Liver (tissue), 9 donors: ENCODE measurements around the gene FBXO34. TPM values are rescaled to one million over a fixed set of nuclear protein-coding genes. Genes with fewer than 3 reads are reported as not detected.

ENCODE experiments used
- DNase-seq: peaks from one replicate; pipeline ENCODE4 v3.0.0-alpha.2; 2017; ENCODE audit warnings: low spot score
- H3K27ac ChIP-seq, 2 donors: one replicate each; pipeline ENCODE4 v1.7.0; 2013; ENCODE audit warnings: inconsistent platforms in 2 of 2, low read length in 2 of 2, control low read depth in 1 of 2, low read depth in 1 of 2, mild to moderate bottlenecking in 1 of 2
- H3K27me3 ChIP-seq, 4 donors: one replicate each; pipeline versions ENCODE4 v1.6.1 to v1.7.0; 2013; ENCODE audit warnings: low read length in 3 of 4, inconsistent platforms in 1 of 4, mild to moderate bottlenecking in 1 of 4, moderate library complexity in 1 of 4; ENCODE audit not compliant: control insufficient read depth in 4 of 4, insufficient read depth in 4 of 4
- H3K36me3 ChIP-seq, 4 donors: one replicate each; pipeline versions ENCODE4 v1.6.1 to v1.7.0; 2013; ENCODE audit warnings: low read length in 3 of 4, mild to moderate bottlenecking in 3 of 4, low read depth in 1 of 4, moderate library complexity in 1 of 4; ENCODE audit not compliant: control insufficient read depth in 4 of 4, insufficient read depth in 3 of 4
- H3K4me1 ChIP-seq, 4 donors: one replicate each; pipeline versions ENCODE4 v1.6.1 to v1.7.0; 2013; ENCODE audit warnings: low read length in 3 of 4, mild to moderate bottlenecking in 3 of 4, moderate library complexity in 1 of 4; ENCODE audit not compliant: control insufficient read depth in 4 of 4, insufficient read depth in 4 of 4
- H3K4me3 ChIP-seq, 3 donors: one replicate each; pipeline versions ENCODE4 v1.6.1 to v1.7.0; 2013; ENCODE audit warnings: low read length in 3 of 3, control low read depth in 1 of 3, low read depth in 1 of 3, mild to moderate bottlenecking in 1 of 3
- H3K9ac ChIP-seq, 2 donors: one replicate each; pipeline ENCODE4 v1.7.0; 2013; ENCODE audit warnings: low read length in 2 of 2, mild to moderate bottlenecking in 2 of 2, moderate library complexity in 2 of 2, control low read depth in 1 of 2, low read depth in 1 of 2
- H3K9me3 ChIP-seq, 4 donors: one replicate each; pipeline versions ENCODE4 v1.6.1 to v1.7.0; 2013; ENCODE audit warnings: low read length in 3 of 4; ENCODE audit not compliant: control insufficient read depth in 4 of 4
- ATF3 ChIP-seq: IDR thresholded peaks from 2 replicates; pipeline ENCODE4 v1.6.1; 2016; ENCODE audit warnings: antibody characterized with exemption
- CTCF ChIP-seq: fragments of 150-350 bp; IDR thresholded peaks from 2 replicates; pipeline ENCODE4 v1.5.1; 2017; ENCODE audit warnings: improper control_type of control experiment, low read depth, low read length; ENCODE audit not compliant: missing input control
- EGR1 ChIP-seq, 2 donors: IDR thresholded peaks; 2 replicates each; pipeline ENCODE4 v1.6.1; 2016 to 2018; ENCODE audit warnings: antibody characterized with exemption in 2 of 2, low read depth in 2 of 2
- FOXA1 ChIP-seq: IDR thresholded peaks from 2 replicates; pipeline ENCODE4 v1.6.1; 2016; ENCODE audit warnings: antibody characterized with exemption
- FOXA2 ChIP-seq: IDR thresholded peaks from 2 replicates; pipeline ENCODE4 v1.6.1; 2016; ENCODE audit warnings: antibody characterized with exemption
- GABPA ChIP-seq, 2 donors: IDR thresholded peaks in 1 of 2; conservative IDR thresholded peaks in 1 of 2; 2 replicates each; pipeline ENCODE4 v1.6.1; 2016; ENCODE audit warnings: antibody characterized with exemption in 2 of 2, mild to moderate bottlenecking in 1 of 2, moderate library complexity in 1 of 2
- HNF4A ChIP-seq, 2 donors: conservative IDR thresholded peaks; 2 replicates each; pipeline ENCODE4 v1.6.1; 2016; ENCODE audit warnings: antibody characterized with exemption in 2 of 2, mild to moderate bottlenecking in 2 of 2
- HNF4G ChIP-seq: IDR thresholded peaks from 2 replicates; pipeline ENCODE4 v1.6.1; 2016; ENCODE audit warnings: antibody characterized with exemption
- JUND ChIP-seq, 2 donors: IDR thresholded peaks; 2 replicates each; pipeline ENCODE4 v1.6.1; 2016; ENCODE audit warnings: antibody characterized with exemption in 2 of 2
- NR2F2 ChIP-seq: IDR thresholded peaks from 2 replicates; pipeline ENCODE4 v1.6.1; 2016; ENCODE audit warnings: antibody characterized with exemption
- RAD21 ChIP-seq, 2 donors: IDR thresholded peaks; 2 replicates each; pipeline ENCODE4 v1.6.1; 2016; ENCODE audit warnings: antibody characterized with exemption in 2 of 2, mild to moderate bottlenecking in 2 of 2
- RXRA ChIP-seq, 2 donors: IDR thresholded peaks; 2 replicates each; pipeline ENCODE4 v1.6.1; 2017 to 2018; ENCODE audit warnings: antibody characterized with exemption in 2 of 2, mild to moderate bottlenecking in 1 of 2
- SP1 ChIP-seq: IDR thresholded peaks from 2 replicates; pipeline ENCODE4 v1.6.1; 2018; ENCODE audit warnings: antibody characterized with exemption, mild to moderate bottlenecking
- TAF1 ChIP-seq: conservative IDR thresholded peaks from 2 replicates; pipeline ENCODE4 v1.6.1; 2016; ENCODE audit warnings: antibody characterized with exemption, mild to moderate bottlenecking
- YY1 ChIP-seq: IDR thresholded peaks from 2 replicates; pipeline ENCODE4 v1.6.1; 2016; ENCODE audit warnings: antibody characterized with exemption, mild to moderate bottlenecking
- ZBTB33 ChIP-seq: IDR thresholded peaks from 2 replicates; pipeline ENCODE4 v1.6.1; 2016; ENCODE audit warnings: antibody characterized with exemption
- WGBS: extraction: QIAGEN DNeasy Blood & Tissue Kit; methylation state at CpG from one replicate; pipeline ENCODE4 v1.1.7; 2013; 5-methylcytosine and 5-hydroxymethylcytosine counted together
- polyA plus RNA-seq, 2 donors: library from polyadenylated mRNA; stranded (reverse) in 1 of 2; unstranded in 1 of 2; fragments of 200-250 nt in 1 of 2; fragments of >200 nt in 1 of 2; fragmentation: Nextera tagmentation in 1 of 2; extraction: Ambion mirVana in 1 of 2; gene quantifications; one replicate each; pipeline versions ENCODE4 v1.2.1 to v1.2.3, GENCODE V29; 2013 to 2015
- total RNA-seq, 2 donors: library from RNA; depleted of rRNA; stranded (reverse); fragments of >200 nt; gene quantifications; one replicate each; pipeline ENCODE4 v1.2.3, GENCODE V29; 2014
- TF ChIP-seq, protein P1 (sequence below): IDR thresholded peaks from 2 replicates; pipeline ENCODE4 v1.6.1; 2016; ENCODE audit warnings: antibody characterized with exemption
- TF ChIP-seq, protein P2 (sequence below): IDR thresholded peaks from 2 replicates; pipeline ENCODE4 v1.6.1; 2016; ENCODE audit warnings: antibody characterized with exemption, mild to moderate bottlenecking
- donor health status: healthy.
- donor health status: healthy.
- donor health status: healthy.
- donor health status: healthy.
- donor health status: healthy.

FBXO34 gene
- total and polyA plus RNA-seq, 4 donors, result 4.2 to 25.8 (median 10.1) TPM

- no peak overlapping the region for H3K4me3 ChIP-seq
- H3K4me1 ChIP-seq, result peaks cover 0 to 4% (median 2%) of the 10 kb centered on the region in 4 donors
- H3K36me3 ChIP-seq, result peaks cover 11 to 21% (median 17%) of the 10 kb centered on the region in 4 donors
- no peak overlapping the region for H3K9ac ChIP-seq
- TF ChIP-seq RXRA (IDR thresholded peaks at IDR 0.05), result no peak
- TF ChIP-seq, protein P1, sequence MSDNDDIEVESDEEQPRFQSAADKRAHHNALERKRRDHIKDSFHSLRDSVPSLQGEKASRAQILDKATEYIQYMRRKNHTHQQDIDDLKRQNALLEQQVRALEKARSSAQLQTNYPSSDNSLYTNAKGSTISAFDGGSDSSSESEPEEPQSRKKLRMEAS, result no peak
- no peak for TF ChIP-seq NR2F2
- TF ChIP-seq CTCF, result no peak
- no peak for TF ChIP-seq FOXA2
- no peak for TF ChIP-seq JUND (IDR thresholded peaks at IDR 0.05)
- no peak for TF ChIP-seq SP1
- no peak for TF ChIP-seq EGR1 (IDR thresholded peaks at IDR 0.05; ENCODE audit: low read depth in 2 of 2)
- no peak for TF ChIP-seq FOXA1
- TF ChIP-seq HNF4A (conservative IDR thresholded peaks at IDR 0.05), result no peak
- TF ChIP-seq ATF3, result no peak
- no peak for TF ChIP-seq RAD21 (IDR thresholded peaks at IDR 0.05)
- no peak for TF ChIP-seq TAF1
- no peak for TF ChIP-seq YY1
- TF ChIP-seq GABPA (IDR thresholded peaks at IDR 0.05 in 1 of 2, conservative IDR thresholded peaks at IDR 0.05 in 1 of 2), result no peak
- TF ChIP-seq, protein P2, sequence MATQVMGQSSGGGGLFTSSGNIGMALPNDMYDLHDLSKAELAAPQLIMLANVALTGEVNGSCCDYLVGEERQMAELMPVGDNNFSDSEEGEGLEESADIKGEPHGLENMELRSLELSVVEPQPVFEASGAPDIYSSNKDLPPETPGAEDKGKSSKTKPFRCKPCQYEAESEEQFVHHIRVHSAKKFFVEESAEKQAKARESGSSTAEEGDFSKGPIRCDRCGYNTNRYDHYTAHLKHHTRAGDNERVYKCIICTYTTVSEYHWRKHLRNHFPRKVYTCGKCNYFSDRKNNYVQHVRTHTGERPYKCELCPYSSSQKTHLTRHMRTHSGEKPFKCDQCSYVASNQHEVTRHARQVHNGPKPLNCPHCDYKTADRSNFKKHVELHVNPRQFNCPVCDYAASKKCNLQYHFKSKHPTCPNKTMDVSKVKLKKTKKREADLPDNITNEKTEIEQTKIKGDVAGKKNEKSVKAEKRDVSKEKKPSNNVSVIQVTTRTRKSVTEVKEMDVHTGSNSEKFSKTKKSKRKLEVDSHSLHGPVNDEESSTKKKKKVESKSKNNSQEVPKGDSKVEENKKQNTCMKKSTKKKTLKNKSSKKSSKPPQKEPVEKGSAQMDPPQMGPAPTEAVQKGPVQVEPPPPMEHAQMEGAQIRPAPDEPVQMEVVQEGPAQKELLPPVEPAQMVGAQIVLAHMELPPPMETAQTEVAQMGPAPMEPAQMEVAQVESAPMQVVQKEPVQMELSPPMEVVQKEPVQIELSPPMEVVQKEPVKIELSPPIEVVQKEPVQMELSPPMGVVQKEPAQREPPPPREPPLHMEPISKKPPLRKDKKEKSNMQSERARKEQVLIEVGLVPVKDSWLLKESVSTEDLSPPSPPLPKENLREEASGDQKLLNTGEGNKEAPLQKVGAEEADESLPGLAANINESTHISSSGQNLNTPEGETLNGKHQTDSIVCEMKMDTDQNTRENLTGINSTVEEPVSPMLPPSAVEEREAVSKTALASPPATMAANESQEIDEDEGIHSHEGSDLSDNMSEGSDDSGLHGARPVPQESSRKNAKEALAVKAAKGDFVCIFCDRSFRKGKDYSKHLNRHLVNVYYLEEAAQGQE, result no peak
- no peak overlapping the region for H3K27ac ChIP-seq
- no peaks in the 10 kb centered on the region for H3K27me3 ChIP-seq
- WGBS, result 96% methylated on average over 9 of the region's 9 CpGs
- DNase-seq, result no peak
- no peaks in the 10 kb centered on the region for H3K9me3 ChIP-seq
These were observed 81.0 kb downstream of the FBXO34 start for GRCh38 chr14:55352201-55352600.

- no peak for DNase-seq
- H3K27ac ChIP-seq, result peak overlapping the region in 1 of 2 donors; percentile 28
- H3K4me1 ChIP-seq, result peaks cover 0 to 4% (median 2%) of the 10 kb centered on the region in 4 donors
- no peak overlapping the region for H3K4me3 ChIP-seq
- peaks cover 11 to 21% (median 17%) of the 10 kb centered on the region in 4 donors for H3K36me3 ChIP-seq
- H3K9me3 ChIP-seq, result no peaks in the 10 kb centered on the region
- WGBS, result 84% methylated on average over 11 of the region's 11 CpGs
- H3K27me3 ChIP-seq, result no peaks in the 10 kb centered on the region
- H3K9ac ChIP-seq, result no peak overlapping the region
- TF ChIP-seq RAD21 (IDR thresholded peaks at IDR 0.05), result no peak
- TF ChIP-seq YY1, result no peak
- TF ChIP-seq FOXA1, result no peak
- TF ChIP-seq, protein P2, result no peak
- TF ChIP-seq FOXA2, result no peak
- no peak for TF ChIP-seq JUND (IDR thresholded peaks at IDR 0.05)
- no peak for TF ChIP-seq HNF4A (conservative IDR thresholded peaks at IDR 0.05)
- TF ChIP-seq RXRA (IDR thresholded peaks at IDR 0.05), result no peak
- TF ChIP-seq, protein P1, result no peak
- no peak for TF ChIP-seq GABPA (IDR thresholded peaks at IDR 0.05 in 1 of 2, conservative IDR thresholded peaks at IDR 0.05 in 1 of 2)
- TF ChIP-seq ZBTB33, result no peak
- TF ChIP-seq HNF4G, result no peak
- TF ChIP-seq ATF3, result no peak
These were observed 82.7 kb downstream of the FBXO34 start for GRCh38 chr14:55353686-55354467.
